B cell (primary cell): Measurements from ENCODE around the gene ZNF254. TPM values are rescaled to one million over a fixed set of nuclear protein-coding genes. Genes with fewer than 3 reads are reported as not detected.

ENCODE experiments used
- ATAC-seq: fragments of 200-7000 bp; cut with Tn5 transposase; one replicate; pipeline ENCODE4 v1.10.0; 2021; ENCODE audit warnings: low read depth, mild to moderate bottlenecking, moderate number of reproducible peaks, moderate library complexity
- CTCF ChIA-PET: fragments of 350-600 bp; sonication (Branson Sonifier 250); formaldehyde crosslinking; loops from one replicate; lab custom pipeline; 2021; ENCODE audit warnings: antibody characterized with exemption, inconsistent platforms; lab: Charles Lee
- POLR2A ChIA-PET: fragments of 350-600 bp; sonication (Branson Sonifier 250); formaldehyde crosslinking; loops from one replicate; lab custom pipeline; 2021; ENCODE audit warnings: antibody characterized with exemption; lab: Charles Lee
- DNase-seq: peaks from one replicate; pipeline ENCODE4 v3.0.0; 2013
- H2AFZ ChIP-seq: 2 replicates; pipeline ENCODE4 v1.6.1; 2012; ENCODE audit warnings: mild to moderate bottlenecking, low read depth, low read length; ENCODE audit not compliant: insufficient read depth, poor library complexity, severe bottlenecking
- H3K27ac ChIP-seq, 2 donors: 1 replicate in 1 of 2; 2 replicates in 1 of 2; pipeline ENCODE4 v1.5.1; 2012 to 2013; ENCODE audit warnings: low read length in 2 of 2, mild to moderate bottlenecking in 2 of 2, moderate library complexity in 1 of 2
- H3K27me3 ChIP-seq, 4 experiments: fragments of 200-600 bp in 1 of 4; sonication (generic) in 1 of 4; replicated peaks in 1 of 4; 1 replicate in 2 of 4; 2 replicates in 2 of 4; pipeline versions ENCODE4 v1.6.1 to v1.7.0; 2013 to 2016; ENCODE audit warnings: low read length in 3 of 4, mild to moderate bottlenecking in 2 of 4, mixed read lengths in 1 of 4, moderate library complexity in 1 of 4; ENCODE audit not compliant: insufficient read depth in 4 of 4, control insufficient read depth in 3 of 4; ENCODE audit errors: control extremely low read depth in 1 of 4
- H3K36me3 ChIP-seq, 2 experiments: replicated peaks in 1 of 2; 1 replicate in 1 of 2; 2 replicates in 1 of 2; pipeline versions ENCODE4 v1.6.1 to v1.7.1; 2013; ENCODE audit warnings: low read length in 1 of 2; ENCODE audit not compliant: insufficient read depth in 2 of 2, control insufficient read depth in 1 of 2; ENCODE audit errors: control extremely low read depth in 1 of 2, extremely low read depth in 1 of 2
- H3K4me1 ChIP-seq, 2 donors: fragments of 200-600 bp in 1 of 2; sonication (generic) in 1 of 2; 1 replicate in 1 of 2; 2 replicates in 1 of 2; pipeline versions ENCODE4 v1.5.1 to v1.6.1; 2013 to 2017; ENCODE audit warnings: low read length in 2 of 2; ENCODE audit not compliant: control insufficient read depth in 2 of 2, insufficient read depth in 2 of 2
- H3K4me2 ChIP-seq: replicated peaks from 2 replicates; pipeline ENCODE3; 2012; ENCODE audit warnings: mild to moderate bottlenecking, low read depth, low read length; ENCODE audit not compliant: poor library complexity, severe bottlenecking
- H3K4me3 ChIP-seq, 5 experiments: fragments of 200-600 bp in 1 of 5; sonication (generic) in 1 of 5; 1 replicate in 3 of 5; 2 replicates in 2 of 5; pipeline versions ENCODE4 v1.5.1 to v1.7.0; 2011 to 2016; ENCODE audit warnings: low read length in 4 of 5, mild to moderate bottlenecking in 4 of 5, low read depth in 2 of 5, control low read depth in 1 of 5, moderate library complexity in 1 of 5; ENCODE audit not compliant: insufficient read depth in 1 of 5; ENCODE audit errors: control extremely low read depth in 1 of 5, extremely low read depth in 1 of 5
- H3K79me2 ChIP-seq: fragments of 200-600 bp; sonication (generic); one replicate; pipeline ENCODE4 v1.6.0; 2016; ENCODE audit warnings: low read length; ENCODE audit not compliant: control insufficient read depth, insufficient read depth
- H3K9ac ChIP-seq: fragments of 200-600 bp; sonication (generic); 2 replicates; pipeline ENCODE4 v1.6.1; 2017; ENCODE audit warnings: mild to moderate bottlenecking, low read length, moderate library complexity
- H3K9me3 ChIP-seq, 3 donors: one replicate each; pipeline versions ENCODE4 v1.6.1 to v1.7.1; 2013; ENCODE audit warnings: low read length in 2 of 3; ENCODE audit not compliant: control insufficient read depth in 2 of 3, insufficient read depth in 1 of 3; ENCODE audit errors: control extremely low read depth in 1 of 3
- H4K20me1 ChIP-seq: 2 replicates; pipeline ENCODE4 v1.6.0; 2012; ENCODE audit warnings: mild to moderate bottlenecking, low read length; ENCODE audit not compliant: insufficient read depth, control insufficient read depth, poor library complexity, severe bottlenecking
- H3K27ac Mint-ChIP-seq: one replicate; pipeline ENCODE4 v1.8.0; 2021; ENCODE audit warnings: mixed read lengths
- H3K27me3 Mint-ChIP-seq: one replicate; pipeline ENCODE4 v1.8.0; 2021; ENCODE audit warnings: mixed read lengths
- H3K4me1 Mint-ChIP-seq: one replicate; pipeline ENCODE4 v1.8.0; 2021; ENCODE audit warnings: mixed read lengths
- H3K4me3 Mint-ChIP-seq: one replicate; pipeline ENCODE4 v1.8.0; 2021; ENCODE audit warnings: mixed read lengths
- H3K9me3 Mint-ChIP-seq: one replicate; pipeline ENCODE4 v1.8.0; 2022; ENCODE audit warnings: mixed read lengths; ENCODE audit not compliant: insufficient read depth
- CTCF ChIP-seq: fragments of 200-600 bp; IDR thresholded peaks from one replicate; pipeline ENCODE4 v1.8.0; 2022; ENCODE audit warnings: antibody characterized with exemption, mild to moderate bottlenecking
- EZH2 ChIP-seq: IDR thresholded peaks from 2 replicates; pipeline ENCODE4 v1.6.1; 2012; ENCODE audit warnings: borderline replicate concordance, low read depth, mild to moderate bottlenecking, moderate library complexity, low read length; ENCODE audit not compliant: insufficient read depth, poor library complexity, severe bottlenecking
- WGBS: methylation state at CpG from one replicate; pipeline ENCODE4 v1.1.5; 2013; ENCODE audit warnings: missing lambda C conversion rate; ENCODE audit not compliant: insufficient coverage; 5-methylcytosine and 5-hydroxymethylcytosine counted together
- intact Hi-C: fragments of 100-400 bp; cut with micrococcal nuclease; formaldehyde crosslinking; loops from one replicate; pipeline ENCODE4 v1.10.0; 2022
- polyA plus RNA-seq: library from polyadenylated mRNA; depleted of rRNA; stranded (reverse); fragments of >200 nt; gene quantifications from 2 replicates; pipeline ENCODE4 v1.2.3, GENCODE V29; 2012
- total RNA-seq, 2 donors: library from RNA; stranded (reverse); fragments of 120-200 nt in 1 of 2; gene quantifications; 1 replicate in 1 of 2; 2 replicates in 1 of 2; pipeline versions ENCODE4 v1.2.3 to v1.2.4, GENCODE V29; 2013 to 2022

The ZNF254 gene
- total and polyA plus RNA-seq, 2 donors (not counting 1 experiment from before 2014, with no cell fraction given) = 4.2 to 28.8 TPM

GRCh38 chr19:24173882-24174281, 86.9 kb downstream of the ZNF254 start:
- TF ChIP-seq EZH2 (no peak), CTCF (no peak)
- Histone ChIP-seq H3K9me3 (peaks cover 2 to 27% (median 5%) of the 10 kb centered on the region in 3 donors), H3K4me3 (no peak overlapping the region), H3K27ac (no peak overlapping the region), H4K20me1 (no peaks in the 10 kb centered on the region), H3K36me3 (no peaks in the 10 kb centered on the region), H3K4me1 (no peaks in the 10 kb centered on the region), H3K27me3 (no peaks in the 10 kb centered on the region), H3K9ac (no peak overlapping the region), H3K79me2 (no peaks in the 10 kb centered on the region), H2AFZ (no peak overlapping the region), H3K4me2 (no peak overlapping the region)
- intact Hi-C loops = no loop called here
- ChIA-PET POLR2A (no interaction called here), CTCF (no interaction called here)
- ATAC-seq = no peak
- H3K27me3 Mint-ChIP-seq = no peaks in the 10 kb centered on the region
- peaks cover 7% of the 10 kb centered on the region for H3K9me3 Mint-ChIP-seq
- no CpG with 5 or more reads among the region's 2 CpGs for WGBS
- H3K4me3 Mint-ChIP-seq = no peak overlapping the region
- no peaks in the 10 kb centered on the region for H3K4me1 Mint-ChIP-seq
- no peak for DNase-seq
- H3K27ac Mint-ChIP-seq = no peak overlapping the region

- Histone ChIP-seq H3K4me3 (no peak overlapping the region), H3K4me2 (no peak overlapping the region), H3K27me3 (no peaks in the 10 kb centered on the region), H3K9ac (no peak overlapping the region), H3K9me3 (peaks cover 2 to 23% (median 2%) of the 10 kb centered on the region in 3 donors), H3K79me2 (no peaks in the 10 kb centered on the region), H3K27ac (no peak overlapping the region), H3K4me1 (no peaks in the 10 kb centered on the region), H4K20me1 (no peaks in the 10 kb centered on the region), H2AFZ (no peak overlapping the region), H3K36me3 (no peaks in the 10 kb centered on the region)
- H3K27me3 Mint-ChIP-seq = no peaks in the 10 kb centered on the region
- intact Hi-C loops = no loop called here
- WGBS = 89% methylated on average over 14 of the region's 18 CpGs
- peaks cover 4% of the 10 kb centered on the region for H3K9me3 Mint-ChIP-seq
- ChIA-PET POLR2A (no interaction called here), CTCF (no interaction called here)
- H3K4me1 Mint-ChIP-seq = no peaks in the 10 kb centered on the region
- no peak overlapping the region for H3K4me3 Mint-ChIP-seq
- TF ChIP-seq CTCF (no peak), EZH2 (no peak)
- no peak for DNase-seq
- H3K27ac Mint-ChIP-seq = no peak overlapping the region
- no peak for ATAC-seq
Observed at GRCh38 chr19:24177686-24178085, 90.7 kb downstream of the ZNF254 start.
